ENCODE measurements around the gene SLC37A2.

DNA sequence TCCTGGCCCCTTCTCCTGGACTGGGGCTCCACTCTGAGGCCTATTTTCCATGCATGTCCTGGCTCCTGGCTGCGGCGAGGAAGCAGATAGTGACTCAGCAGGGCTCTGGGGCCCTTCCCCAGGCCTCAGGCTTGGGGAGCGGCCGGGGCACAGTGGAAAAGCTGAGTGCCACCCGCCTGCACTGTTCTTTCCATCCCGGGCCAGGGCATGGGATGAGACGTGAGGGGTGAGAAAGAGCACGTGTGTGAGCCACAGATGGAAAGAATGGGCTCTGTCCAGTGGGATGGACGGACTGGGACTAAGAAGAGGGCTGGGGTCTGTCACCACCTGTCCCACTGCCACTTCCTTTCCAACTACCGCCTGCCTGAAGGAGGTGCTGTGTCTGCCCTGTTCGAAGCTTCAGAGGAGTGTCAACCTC is 12.8 kb downstream of the SLC37A2 start:
- TF ChIP-seq CHD1 (IDR thresholded peaks at IDR 0.05; ENCODE audit: low read depth, low read length) (no peak), CEBPB (IDR thresholded peaks at IDR 0.05; ENCODE audit: low read depth, low read length) (no peak), CTCF (conservative IDR thresholded peaks at IDR 0.05; ENCODE audit: low read depth, low read length) (no peak), MXI1 (IDR thresholded peaks at IDR 0.05; ENCODE audit: borderline replicate concordance, low read depth, low read length) (no peak), POLR2A (IDR thresholded peaks at IDR 0.05; ENCODE audit: low read depth, low read length) (no peak), FOS (IDR thresholded peaks at IDR 0.05; ENCODE audit: low read depth, low read length) (no peak)

Measured in IMR-90 (cell line).